Neutrophil (primary cell): ENCODE results near the gene DHCR24.

Experiments
- H3K27ac ChIP-seq: fragments of 200-600 bp; sonication (generic); 2 replicates; pipeline ENCODE4 v1.5.1; 2016; ENCODE audit warnings: mild to moderate bottlenecking, moderate library complexity
- H3K27me3 ChIP-seq: fragments of 200-600 bp; sonication (generic); 2 replicates; pipeline ENCODE4 v1.6.0; 2016; ENCODE audit warnings: mild to moderate bottlenecking
- H3K36me3 ChIP-seq: fragments of 200-600 bp; sonication (generic); 2 replicates; pipeline ENCODE4 v1.5.1; 2017
- H3K4me1 ChIP-seq, 2 experiments: fragments of 200-600 bp in 1 of 2; sonication (generic) in 1 of 2; 1 replicate in 1 of 2; 2 replicates in 1 of 2; pipeline versions ENCODE4 v1.5.1 to v1.6.1; 2013 to 2016; ENCODE audit warnings: low read depth in 1 of 2, low read length in 1 of 2, mild to moderate bottlenecking in 1 of 2, moderate library complexity in 1 of 2; ENCODE audit not compliant: control insufficient read depth in 1 of 2, insufficient read depth in 1 of 2
- H3K4me3 ChIP-seq, 2 experiments: fragments of 200-600 bp in 1 of 2; sonication (generic) in 1 of 2; 1 replicate in 1 of 2; 2 replicates in 1 of 2; pipeline ENCODE4 v1.5.1; 2013 to 2016; ENCODE audit warnings: low read depth in 1 of 2, low read length in 1 of 2, mild to moderate bottlenecking in 1 of 2, moderate library complexity in 1 of 2
- H3K9me3 ChIP-seq: fragments of 200-600 bp; sonication (generic); 2 replicates; pipeline ENCODE4 v1.5.1; 2016
- TF ChIP-seq, protein P1 (sequence below): fragments of 200-600 bp; sonication (generic); IDR thresholded peaks from 2 replicates; pipeline ENCODE4 v1.5.1; 2016; ENCODE audit warnings: antibody characterized with exemption

DHCR24 gene

GRCh38 chr1:54894271-54894670 lies 7.3 kb upstream of the DHCR24 start:
- Histone ChIP-seq H3K9me3 (no peaks in the 10 kb centered on the region), H3K27ac (no peak overlapping the region), H3K4me3 (no peak overlapping the region), H3K4me1 (no peaks in the 10 kb centered on the region), H3K36me3 (no peaks in the 10 kb centered on the region), H3K27me3 (peaks cover 24% of the 10 kb centered on the region)
- TF ChIP-seq, protein P1, sequence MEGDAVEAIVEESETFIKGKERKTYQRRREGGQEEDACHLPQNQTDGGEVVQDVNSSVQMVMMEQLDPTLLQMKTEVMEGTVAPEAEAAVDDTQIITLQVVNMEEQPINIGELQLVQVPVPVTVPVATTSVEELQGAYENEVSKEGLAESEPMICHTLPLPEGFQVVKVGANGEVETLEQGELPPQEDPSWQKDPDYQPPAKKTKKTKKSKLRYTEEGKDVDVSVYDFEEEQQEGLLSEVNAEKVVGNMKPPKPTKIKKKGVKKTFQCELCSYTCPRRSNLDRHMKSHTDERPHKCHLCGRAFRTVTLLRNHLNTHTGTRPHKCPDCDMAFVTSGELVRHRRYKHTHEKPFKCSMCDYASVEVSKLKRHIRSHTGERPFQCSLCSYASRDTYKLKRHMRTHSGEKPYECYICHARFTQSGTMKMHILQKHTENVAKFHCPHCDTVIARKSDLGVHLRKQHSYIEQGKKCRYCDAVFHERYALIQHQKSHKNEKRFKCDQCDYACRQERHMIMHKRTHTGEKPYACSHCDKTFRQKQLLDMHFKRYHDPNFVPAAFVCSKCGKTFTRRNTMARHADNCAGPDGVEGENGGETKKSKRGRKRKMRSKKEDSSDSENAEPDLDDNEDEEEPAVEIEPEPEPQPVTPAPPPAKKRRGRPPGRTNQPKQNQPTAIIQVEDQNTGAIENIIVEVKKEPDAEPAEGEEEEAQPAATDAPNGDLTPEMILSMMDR, result no peak

DNA sequence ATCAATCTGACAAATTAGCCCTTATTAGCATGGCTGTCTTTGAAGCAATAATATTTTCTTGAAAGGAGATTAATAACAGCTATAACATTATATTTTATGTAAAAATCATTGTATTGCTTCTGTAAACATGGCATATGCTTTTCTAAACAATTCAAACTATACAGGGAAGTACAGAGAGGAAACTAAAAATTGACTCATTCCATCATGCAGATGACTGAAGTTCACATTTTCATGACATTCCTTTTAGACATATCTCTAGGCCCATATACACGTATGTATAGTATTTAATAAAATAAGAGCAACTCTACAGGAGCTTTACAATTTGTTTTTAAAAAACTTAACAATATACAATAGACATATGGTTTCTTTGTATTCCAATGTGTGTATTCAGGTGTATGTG lies 5.6 kb upstream of the DHCR24 start:
- TF ChIP-seq, protein P1, result no peak
- no peak overlapping the region for H3K4me3 ChIP-seq
- H3K36me3 ChIP-seq, result no peaks in the 10 kb centered on the region
- peaks cover 40% of the 10 kb centered on the region for H3K27me3 ChIP-seq
- no peaks in the 10 kb centered on the region for H3K9me3 ChIP-seq
- H3K4me1 ChIP-seq, result peaks cover 1 to 4% of the 10 kb centered on the region in 2 experiments
- H3K27ac ChIP-seq, result no peak overlapping the region

GRCh38 chr1:54889132-54889725 lies 2.2 kb upstream of the DHCR24 start:
- Histone ChIP-seq H3K36me3 (no peaks in the 10 kb centered on the region), H3K4me3 (no peak overlapping the region), H3K4me1 (peaks cover 15 to 16% of the 10 kb centered on the region in 2 experiments), H3K27ac (no peak overlapping the region), H3K27me3 (peaks cover 70% of the 10 kb centered on the region), H3K9me3 (no peaks in the 10 kb centered on the region)
- TF ChIP-seq, protein P1, result no peak

GRCh38 chr1:54888080-54888733 lies 1.2 kb upstream of the DHCR24 start:
- Histone ChIP-seq H3K4me1 (peaks cover 15 to 23% of the 10 kb centered on the region in 2 experiments), H3K4me3 (no peak overlapping the region), H3K27ac (no peak overlapping the region), H3K27me3 (peaks cover 70% of the 10 kb centered on the region), H3K36me3 (no peaks in the 10 kb centered on the region), H3K9me3 (no peaks in the 10 kb centered on the region)
- TF ChIP-seq, protein P1, result no peak

GRCh38 chr1:54887665-54888071 lies 673 bp upstream of the DHCR24 start:
- H3K27me3 ChIP-seq, result peaks cover 70% of the 10 kb centered on the region
- H3K27ac ChIP-seq, result no peak overlapping the region
- H3K4me3 ChIP-seq, result peak overlapping the region; percentile 56 to 58
- H3K36me3 ChIP-seq, result no peaks in the 10 kb centered on the region
- H3K4me1 ChIP-seq, result peaks cover 15 to 23% of the 10 kb centered on the region in 2 experiments
- TF ChIP-seq, protein P1, result no peak
- H3K9me3 ChIP-seq, result no peaks in the 10 kb centered on the region
